Esophagus muscularis mucosa (tissue), 4 donors: Measurements from ENCODE around the gene USP36. TPM values are rescaled to one million over a fixed set of nuclear protein-coding genes. Genes with fewer than 3 reads are reported as not detected.
A peak's percentile ranks its signal among the peaks of the same experiment; 100 is the strongest.

ENCODE experiments used
- DNase-seq: peaks from one replicate; pipeline ENCODE4 v3.0.0-alpha.2; 2017; ENCODE audit errors: extremely low spot score
- H3K27ac ChIP-seq, 4 donors: fragments of 200-600 bp; sonication (generic); replicated peaks in 1 of 4; 1 replicate in 3 of 4; 2 replicates in 1 of 4; pipeline ENCODE4 v1.5.1; 2016 to 2019; ENCODE audit warnings: mild to moderate bottlenecking in 1 of 4
- H3K27me3 ChIP-seq, 4 donors: fragments of 200-600 bp; sonication (generic); one replicate each; pipeline versions ENCODE4 v1.5.1 to v1.6.0; 2016 to 2019
- H3K36me3 ChIP-seq, 4 donors: fragments of 200-600 bp; sonication (generic); one replicate each; pipeline ENCODE4 v1.5.1; 2016 to 2019
- H3K4me1 ChIP-seq, 4 donors: fragments of 200-600 bp; sonication (generic); one replicate each; pipeline ENCODE4 v1.5.1; 2016 to 2019
- H3K4me3 ChIP-seq, 4 donors: fragments of 200-600 bp; sonication (generic); 1 replicate in 2 of 4; 2 replicates in 2 of 4; pipeline ENCODE4 v1.5.1; 2016 to 2019; ENCODE audit warnings: mild to moderate bottlenecking in 4 of 4, moderate library complexity in 1 of 4
- H3K9me3 ChIP-seq, 4 donors: fragments of 200-600 bp; sonication (generic); 1 replicate in 3 of 4; 2 replicates in 1 of 4; pipeline ENCODE4 v1.5.1; 2016 to 2019
- CTCF ChIP-seq, 3 experiments: fragments of 200-600 bp in 2 of 3; fragments of 450-650 bp in 1 of 3; sonication (generic) in 2 of 3; IDR thresholded peaks; one replicate each; pipeline ENCODE4 v1.5.1; 2017 to 2019; ENCODE audit warnings: antibody characterized with exemption in 3 of 3, mild to moderate bottlenecking in 2 of 3, moderate library complexity in 1 of 3
- EP300 ChIP-seq: sonication (generic); formaldehyde crosslinking; IDR thresholded peaks from one replicate; pipeline ENCODE4 v1.6.1; 2017; ENCODE audit warnings: antibody characterized with exemption
- POLR2A ChIP-seq: fragments of 450-650 bp; IDR thresholded peaks from one replicate; pipeline ENCODE4 v1.6.1; 2017; ENCODE audit warnings: antibody characterized with exemption, moderate library complexity, mild to moderate bottlenecking, low read depth
- POLR2AphosphoS5 ChIP-seq, 2 donors: sonication (generic); formaldehyde crosslinking; IDR thresholded peaks; one replicate each; pipeline ENCODE4 v1.6.1; 2017; ENCODE audit warnings: antibody characterized with exemption in 2 of 2
- WGBS: methylation state at CpG from one replicate; pipeline ENCODE4 v1.1.5; 2018; 5-methylcytosine and 5-hydroxymethylcytosine counted together
- intact Hi-C: fragments of 100-400 bp; cut with DNase I; formaldehyde crosslinking; loops from one replicate; pipeline ENCODE4 v1.15.1; 2023
- total RNA-seq, 4 donors: library from RNA; depleted of rRNA; stranded (reverse); fragments of >200 nt; gene quantifications; one replicate each; pipeline versions ENCODE4 v1.1.0 to v1.2.1, GENCODE V29; 2016

The USP36 gene
- total RNA-seq, 4 donors from 2014 or later: 23.3 to 44.7 (median 32.2) TPM

- peak overlapping the region; percentile 28 to 63 (median 52) for H3K27ac ChIP-seq
- H3K9me3 ChIP-seq: no peaks in the 10 kb centered on the region
- H3K4me3 ChIP-seq: no peak overlapping the region
- intact Hi-C loops: loop anchor here (5.0 kb wide), 1 partner anchor 250 kb away; no protein-coding TSS in a partner anchor
- DNase-seq: no peak
- no peaks in the 10 kb centered on the region for H3K36me3 ChIP-seq
- TF ChIP-seq POLR2AphosphoS5 (IDR thresholded peaks at IDR 0.05) (no peak), CTCF (IDR thresholded peaks at IDR 0.05) (no peak), EP300 (no peak), POLR2A (no peak)
- peaks cover 32 to 62% (median 53%) of the 10 kb centered on the region in 4 donors for H3K4me1 ChIP-seq
- no peaks in the 10 kb centered on the region for H3K27me3 ChIP-seq
- WGBS: 72% methylated on average over 2 of the region's 2 CpGs
These were observed 93.7 kb downstream of the USP36 start for GRCh38 chr17:78746949-78747269.

GRCh38 chr17:78746263-78746948 is 94.2 kb downstream of the USP36 start:
- Histone ChIP-seq H3K4me1 (peaks cover 37 to 67% (median 55%) of the 10 kb centered on the region in 4 donors), H3K27ac (peak overlapping the region; percentile 28 to 63 (median 52)), H3K27me3 (no peaks in the 10 kb centered on the region), H3K4me3 (no peak overlapping the region), H3K9me3 (no peaks in the 10 kb centered on the region), H3K36me3 (no peaks in the 10 kb centered on the region)
- WGBS: 70% methylated on average over 12 of the region's 12 CpGs
- DNase-seq: no peak
- intact Hi-C loops: loop anchor here (5.0 kb wide), 1 partner anchor 249 kb away; no protein-coding TSS in a partner anchor
- TF ChIP-seq CTCF (IDR thresholded peaks at IDR 0.05) (no peak), EP300 (no peak), POLR2AphosphoS5 (IDR thresholded peaks at IDR 0.05) (no peak), POLR2A (no peak)

Other genes starting within 250 kb of the USP36 start
- 10 to 100 TPM; 25.7 to 39.4 (median 35.7) TPM for gene CYTH1, start 58.5 kb downstream of the USP36 start, total RNA-seq
- 1 to 10 TPM in 3 of 4 donors, under 1 TPM in 1; 0.78 to 6.6 (median 2.3) TPM for gene CEP295NL, start 62.4 kb upstream of the USP36 start, total RNA-seq
- gene TIMP2, start 84.6 kb upstream of the USP36 start, total RNA-seq: 100 to 1,000 TPM; 177 to 315 (median 229) TPM
- gene LGALS3BP, start 139.1 kb upstream of the USP36 start, total RNA-seq: 100 to 1,000 TPM; 106 to 284 (median 197) TPM
- gene CANT1, start 168.9 kb upstream of the USP36 start, total RNA-seq: 10 to 100 TPM; 21.2 to 33.7 (median 27.0) TPM
- gene C1QTNF1, start 183.4 kb upstream of the USP36 start, total RNA-seq: 100 to 1,000 TPM in 1 of 4 donors, 10 to 100 TPM in 3; 31.1 to 115 (median 70.4) TPM
- gene ENGASE, start 234.0 kb upstream of the USP36 start, total RNA-seq: 10 to 100 TPM; 10.4 to 23.7 (median 19.1) TPM